Retinal pigment epithelial cell (primary cell): ENCODE measurements around the gene YBX1.

ENCODE experiments used
- DNase-seq: peaks from one replicate; pipeline ENCODE4 v3.0.0-alpha.2; 2010; ENCODE audit warnings: low read depth
- H3K4me3 ChIP-seq: 2 replicates; pipeline ENCODE4 v1.5.1; 2011; ENCODE audit warnings: mild to moderate bottlenecking, low read length, control low read depth, moderate library complexity
- TF ChIP-seq, protein P1 (sequence below): conservative IDR thresholded peaks from 2 replicates; pipeline ENCODE4 v1.5.1; 2011; ENCODE audit warnings: low read depth, low read length, control low read depth, inconsistent platforms

The YBX1 gene

DNA sequence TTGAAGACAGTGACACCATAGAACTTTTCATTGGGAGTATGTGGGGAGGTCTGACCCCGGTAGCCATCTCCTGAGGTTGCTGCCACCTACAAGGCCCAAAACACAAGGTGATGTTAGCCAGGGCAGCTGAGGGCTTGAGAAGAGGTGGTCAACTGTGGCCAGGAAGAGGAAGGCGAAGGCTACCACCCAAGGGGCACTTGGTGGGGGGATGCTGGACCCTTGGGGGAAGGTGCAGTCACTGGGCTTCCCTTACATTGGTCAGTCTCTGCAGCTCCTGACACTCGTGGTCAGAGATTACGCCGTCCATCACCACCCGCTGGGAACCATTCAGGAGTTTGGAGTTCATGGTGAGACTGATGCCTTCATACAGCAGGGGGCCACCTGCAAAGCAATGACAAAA, 70.1 kb downstream of the YBX1 start:
- TF ChIP-seq, protein P1, sequence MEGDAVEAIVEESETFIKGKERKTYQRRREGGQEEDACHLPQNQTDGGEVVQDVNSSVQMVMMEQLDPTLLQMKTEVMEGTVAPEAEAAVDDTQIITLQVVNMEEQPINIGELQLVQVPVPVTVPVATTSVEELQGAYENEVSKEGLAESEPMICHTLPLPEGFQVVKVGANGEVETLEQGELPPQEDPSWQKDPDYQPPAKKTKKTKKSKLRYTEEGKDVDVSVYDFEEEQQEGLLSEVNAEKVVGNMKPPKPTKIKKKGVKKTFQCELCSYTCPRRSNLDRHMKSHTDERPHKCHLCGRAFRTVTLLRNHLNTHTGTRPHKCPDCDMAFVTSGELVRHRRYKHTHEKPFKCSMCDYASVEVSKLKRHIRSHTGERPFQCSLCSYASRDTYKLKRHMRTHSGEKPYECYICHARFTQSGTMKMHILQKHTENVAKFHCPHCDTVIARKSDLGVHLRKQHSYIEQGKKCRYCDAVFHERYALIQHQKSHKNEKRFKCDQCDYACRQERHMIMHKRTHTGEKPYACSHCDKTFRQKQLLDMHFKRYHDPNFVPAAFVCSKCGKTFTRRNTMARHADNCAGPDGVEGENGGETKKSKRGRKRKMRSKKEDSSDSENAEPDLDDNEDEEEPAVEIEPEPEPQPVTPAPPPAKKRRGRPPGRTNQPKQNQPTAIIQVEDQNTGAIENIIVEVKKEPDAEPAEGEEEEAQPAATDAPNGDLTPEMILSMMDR, result no peak
- no peak overlapping the region for H3K4me3 ChIP-seq
- DNase-seq, result no peak

DNA sequence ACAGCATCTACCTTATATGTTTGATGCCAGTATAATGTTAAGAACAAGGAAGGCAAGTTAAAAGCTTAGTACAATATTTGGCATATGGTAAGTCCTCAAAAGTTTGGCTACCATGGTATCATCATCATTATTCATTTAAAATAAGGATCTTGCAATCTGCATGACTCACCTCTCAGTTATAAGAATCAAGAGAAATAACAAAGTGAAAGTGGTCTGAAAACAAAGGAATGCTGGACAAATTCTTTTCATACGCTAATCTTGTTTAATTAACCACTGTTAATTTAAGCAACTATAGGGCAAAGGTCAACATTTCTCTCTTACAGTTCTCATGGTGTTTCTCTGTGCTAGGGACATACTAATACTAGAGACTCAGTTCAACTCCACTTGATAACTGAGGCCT, 70.9 kb downstream of the YBX1 start:
- no peak overlapping the region for H3K4me3 ChIP-seq
- TF ChIP-seq, protein P1, result no peak
- no peak for DNase-seq
